Forelimb muscle (tissue), 1 donor: Measurements from ENCODE around the gene PRDM11. TPM values are rescaled to one million over a fixed set of nuclear protein-coding genes. Genes with fewer than 3 reads are reported as not detected.

Source experiments
- DNase-seq: peaks from one replicate; pipeline ENCODE4 v3.0.0-alpha.2; 2013; ENCODE audit warnings: low read depth
- polyA plus RNA-seq: library from polyadenylated mRNA; unstranded; fragments of 120-200 nt; gene quantifications from one replicate; pipeline ENCODE4 v1.2.1, GENCODE V29; 2013; ENCODE audit not compliant: insufficient read length

The PRDM11 gene
- polyA plus RNA-seq, 1 donor: 27.1 TPM

- no peak for DNase-seq
Observed at GRCh38 chr11:45174168-45174835, 27.9 kb downstream of the PRDM11 start.

- DNase-seq: no peak
Observed at GRCh38 chr11:45174963-45175362, 28.5 kb downstream of the PRDM11 start.

GRCh38 chr11:45176996-45177395 lies 30.6 kb downstream of the PRDM11 start:
- DNase-seq: no peak

GRCh38 chr11:45178223-45178622 lies 31.8 kb downstream of the PRDM11 start:
- no peak for DNase-seq

- DNase-seq: no peak
Observed at GRCh38 chr11:45178890-45179671, 32.6 kb downstream of the PRDM11 start.

GRCh38 chr11:45179686-45180178 lies 33.3 kb downstream of the PRDM11 start:
- no peak for DNase-seq

- DNase-seq: no peak
Observed at GRCh38 chr11:45180179-45180847, 33.9 kb downstream of the PRDM11 start.

- DNase-seq: no peak
Observed at GRCh38 chr11:45180848-45181192, 34.4 kb downstream of the PRDM11 start.

- DNase-seq: no peak
Observed at GRCh38 chr11:45181193-45181888, 34.9 kb downstream of the PRDM11 start.

GRCh38 chr11:45181889-45182550 lies 35.6 kb downstream of the PRDM11 start:
- DNase-seq: no peak

- no peak for DNase-seq
Observed at GRCh38 chr11:45182902-45183301, 36.5 kb downstream of the PRDM11 start.

- no peak for DNase-seq
Observed at GRCh38 chr11:45184640-45185039, 38.2 kb downstream of the PRDM11 start.

GRCh38 chr11:45185228-45185729 lies 38.8 kb downstream of the PRDM11 start:
- no peak for DNase-seq

- DNase-seq: no peak
Observed at GRCh38 chr11:45187375-45187774, 40.9 kb downstream of the PRDM11 start.

GRCh38 chr11:45188127-45188526 lies 41.7 kb downstream of the PRDM11 start:
- DNase-seq: no peak

- DNase-seq: no peak
Observed at GRCh38 chr11:45189230-45189629, 42.8 kb downstream of the PRDM11 start.

- no peak for DNase-seq
Observed at GRCh38 chr11:45193695-45194094, 47.3 kb downstream of the PRDM11 start.

- DNase-seq: no peak
Observed at GRCh38 chr11:45204761-45205160, 58.3 kb downstream of the PRDM11 start.

GRCh38 chr11:45205978-45206377 lies 59.5 kb downstream of the PRDM11 start:
- DNase-seq: no peak

GRCh38 chr11:45208135-45208534 lies 61.7 kb downstream of the PRDM11 start:
- DNase-seq: no peak
